Muscle of leg (tissue), 11 donors: Measurements from ENCODE around the gene OR51I2. TPM values are rescaled to one million over a fixed set of nuclear protein-coding genes. Genes with fewer than 3 reads are reported as not detected.

Source experiments
- DNase-seq: peaks from one replicate; pipeline ENCODE4 v3.0.0; 2013
- H3K27ac ChIP-seq: one replicate; pipeline ENCODE4 v1.5.1; 2013; ENCODE audit warnings: mild to moderate bottlenecking, low read length, control low read depth
- H3K27me3 ChIP-seq: one replicate; pipeline ENCODE4 v1.6.1; 2013; ENCODE audit warnings: low read length; ENCODE audit not compliant: control insufficient read depth, insufficient read depth
- H3K36me3 ChIP-seq: one replicate; pipeline ENCODE4 v1.6.1; 2013; ENCODE audit warnings: low read length; ENCODE audit not compliant: control insufficient read depth, insufficient read depth
- H3K4me1 ChIP-seq: one replicate; pipeline ENCODE4 v1.6.1; 2013; ENCODE audit warnings: low read length; ENCODE audit not compliant: control insufficient read depth, insufficient read depth
- H3K4me3 ChIP-seq: one replicate; pipeline ENCODE4 v1.5.1; 2013; ENCODE audit warnings: low read length, control low read depth
- H3K9me3 ChIP-seq: replicated peaks from 2 replicates; pipeline ENCODE4 v1.6.1; 2013; ENCODE audit warnings: low read depth, low read length; ENCODE audit not compliant: control insufficient read depth
- WGBS: methylation state at CpG from one replicate; pipeline ENCODE4 v1.1.5; 2013; ENCODE audit warnings: missing lambda C conversion rate; ENCODE audit not compliant: insufficient coverage; 5-methylcytosine and 5-hydroxymethylcytosine counted together
- polyA plus RNA-seq, 8 donors: library from polyadenylated mRNA; unstranded; fragments of 120-200 nt; gene quantifications; one replicate each; pipeline versions ENCODE4 v1.2.1 to v1.2.3, GENCODE V29; 2013; ENCODE audit warnings: inconsistent platforms in 1 of 8, low replicate concordance in 1 of 8; ENCODE audit not compliant: insufficient read length in 8 of 8, insufficient read depth in 1 of 8
- total RNA-seq: library from RNA; stranded (reverse); fragments of 120-200 nt; gene quantifications from one replicate; pipeline ENCODE4 v1.2.4, GENCODE V29; 2013

The OR51I2 gene
- total and polyA plus RNA-seq, 9 donors, result not detected

DNA sequence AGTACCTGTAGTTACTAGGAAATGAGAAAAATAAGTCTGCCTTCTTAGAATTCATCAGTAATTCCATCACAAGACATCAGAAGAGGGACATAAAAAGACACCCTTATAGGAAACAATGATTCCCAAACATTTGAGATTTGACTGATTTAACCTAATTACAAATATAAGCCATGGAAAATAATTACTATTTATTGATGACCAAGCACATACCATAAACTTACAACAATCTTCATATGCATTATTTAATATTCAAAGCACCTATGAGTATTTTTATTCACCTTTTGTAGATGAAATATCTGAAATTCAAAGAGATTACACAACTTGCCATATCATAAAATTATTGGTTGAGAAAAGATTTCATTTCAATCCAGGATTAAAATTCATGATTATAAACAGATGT is 24.8 kb downstream of the OR51I2 start:
- Histone ChIP-seq H3K4me3 (no peak overlapping the region), H3K9me3 (no peaks in the 10 kb centered on the region), H3K27ac (no peak overlapping the region), H3K4me1 (no peaks in the 10 kb centered on the region), H3K36me3 (no peaks in the 10 kb centered on the region), H3K27me3 (no peaks in the 10 kb centered on the region)
- no peak for DNase-seq

DNA sequence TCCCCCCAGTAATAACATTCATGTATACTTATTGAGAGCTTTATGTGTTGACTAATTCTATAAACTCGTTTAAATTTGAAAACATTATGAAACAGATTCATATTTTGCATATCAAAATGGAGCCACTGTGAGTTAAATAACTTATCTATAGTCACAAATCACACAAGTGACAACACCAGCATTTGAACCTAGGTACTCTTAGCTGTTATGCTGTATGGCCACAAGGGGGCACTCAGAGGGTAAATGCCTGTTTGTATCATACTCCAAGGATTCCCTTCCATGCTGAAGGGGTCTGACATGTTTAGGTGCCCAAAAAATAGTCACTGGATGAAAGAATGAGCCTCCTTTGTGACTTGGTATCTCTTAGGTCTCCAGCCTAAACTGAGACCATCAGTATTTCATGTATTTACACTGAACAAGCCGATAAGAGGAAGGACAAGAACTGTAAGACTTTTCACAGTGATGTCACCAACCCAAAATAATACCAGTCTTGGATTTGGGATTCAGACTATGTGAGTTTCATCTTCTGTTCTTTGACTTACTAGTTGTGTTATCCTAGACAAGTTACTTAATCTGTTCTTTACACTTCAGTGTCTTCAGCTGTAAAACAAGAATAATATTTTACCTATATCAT is 27.2 kb downstream of the OR51I2 start:
- H3K4me3 ChIP-seq, result no peak overlapping the region
- no peaks in the 10 kb centered on the region for H3K27me3 ChIP-seq
- WGBS, result no CpG with 5 or more reads among the region's 2 CpGs
- no peak overlapping the region for H3K27ac ChIP-seq
- peak; percentile 36 for DNase-seq
- H3K4me1 ChIP-seq, result no peaks in the 10 kb centered on the region
- H3K36me3 ChIP-seq, result no peaks in the 10 kb centered on the region
- H3K9me3 ChIP-seq, result no peaks in the 10 kb centered on the region

DNA sequence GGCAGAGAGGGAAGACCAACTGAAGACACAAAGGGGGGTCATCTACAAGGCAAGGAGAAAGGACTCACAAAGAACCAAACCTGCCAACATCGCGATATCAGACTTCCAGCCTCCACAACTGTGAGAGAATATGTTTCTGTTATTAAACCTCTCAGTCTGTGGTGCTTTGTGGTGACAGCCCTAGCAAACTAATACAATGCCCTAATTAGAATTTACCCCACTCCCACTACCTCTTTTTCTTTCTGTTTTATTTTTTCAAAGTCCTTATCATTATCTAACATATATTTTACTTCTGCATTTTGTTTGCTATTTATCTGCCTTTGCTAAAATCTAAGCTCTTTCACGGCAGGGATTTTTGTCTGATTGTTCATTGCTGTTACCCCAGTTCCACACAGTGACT is 36.9 kb downstream of the OR51I2 start:
- no peak overlapping the region for H3K27ac ChIP-seq

DNA sequence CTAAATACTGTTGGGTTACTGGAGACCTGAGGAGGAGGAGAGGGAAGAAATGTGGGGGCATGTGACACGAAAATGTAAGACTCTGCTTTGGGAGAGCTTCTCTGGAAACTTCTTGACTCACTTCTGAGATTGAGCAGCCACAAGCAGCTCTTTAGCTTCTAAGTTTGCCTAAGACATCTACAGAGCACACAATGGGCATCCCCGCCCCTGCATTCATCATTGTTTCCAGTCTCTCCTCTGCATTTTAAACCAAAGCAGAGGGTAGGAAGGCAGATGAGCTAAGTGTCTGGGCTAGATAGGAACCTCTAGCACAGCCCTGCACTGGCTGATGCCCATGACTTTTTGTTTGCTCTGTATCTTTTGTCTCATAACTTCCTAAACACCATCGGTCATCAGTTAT is 37.3 kb downstream of the OR51I2 start:
- no peaks in the 10 kb centered on the region for H3K27me3 ChIP-seq
- H3K9me3 ChIP-seq, result no peaks in the 10 kb centered on the region
- no peak overlapping the region for H3K4me3 ChIP-seq
- no peaks in the 10 kb centered on the region for H3K4me1 ChIP-seq
- WGBS, result no CpG with 5 or more reads among the region's 3 CpGs
- H3K36me3 ChIP-seq, result no peaks in the 10 kb centered on the region
- H3K27ac ChIP-seq, result no peak overlapping the region
- DNase-seq, result no peak

More for the DNA sequence above, 36.9 kb downstream of the OR51I2 start:
- no peaks in the 10 kb centered on the region for H3K36me3 ChIP-seq
- no peak for DNase-seq
- no peak overlapping the region for H3K4me3 ChIP-seq
- H3K27me3 ChIP-seq, result no peaks in the 10 kb centered on the region
- WGBS, result no CpG with 5 or more reads among the region's 3 CpGs
- no peaks in the 10 kb centered on the region for H3K9me3 ChIP-seq
- H3K4me1 ChIP-seq, result no peaks in the 10 kb centered on the region

DNA sequence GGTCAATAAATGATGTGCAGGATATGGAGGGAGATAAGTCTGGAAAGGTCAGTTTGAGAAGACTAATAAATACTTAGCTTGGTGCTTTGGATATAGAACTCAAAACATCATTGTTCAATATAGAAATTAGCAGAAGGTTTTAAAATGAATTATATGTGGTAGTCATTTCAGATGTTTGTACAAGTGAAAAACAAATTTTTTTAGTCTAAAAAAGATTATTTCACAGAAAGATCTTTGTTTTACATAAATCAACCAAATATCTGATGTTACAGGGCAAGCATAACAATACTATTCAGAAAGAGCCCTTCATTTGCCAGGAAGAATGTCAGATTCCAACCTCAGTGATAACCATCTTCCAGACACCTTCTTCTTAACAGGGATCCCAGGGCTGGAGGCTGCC is 39.3 kb downstream of the OR51I2 start, which contains the start of gene OR52D1:
TSS of gene OR52D1 (plus strand) at position 301 of the 400 bp plus-strand sequence. CDS start at position 323, 22 bp downstream.
- Histone ChIP-seq H3K36me3 (no peaks in the 10 kb centered on the region), H3K27ac (no peak within 1 kb of the TSS), H3K4me3 (no peak within 1 kb of the TSS), H3K9me3 (no peaks in the 10 kb centered on the region), H3K4me1 (no peaks in the 10 kb centered on the region), H3K27me3 (no peaks in the 10 kb centered on the region)
- no peak for DNase-seq

DNA sequence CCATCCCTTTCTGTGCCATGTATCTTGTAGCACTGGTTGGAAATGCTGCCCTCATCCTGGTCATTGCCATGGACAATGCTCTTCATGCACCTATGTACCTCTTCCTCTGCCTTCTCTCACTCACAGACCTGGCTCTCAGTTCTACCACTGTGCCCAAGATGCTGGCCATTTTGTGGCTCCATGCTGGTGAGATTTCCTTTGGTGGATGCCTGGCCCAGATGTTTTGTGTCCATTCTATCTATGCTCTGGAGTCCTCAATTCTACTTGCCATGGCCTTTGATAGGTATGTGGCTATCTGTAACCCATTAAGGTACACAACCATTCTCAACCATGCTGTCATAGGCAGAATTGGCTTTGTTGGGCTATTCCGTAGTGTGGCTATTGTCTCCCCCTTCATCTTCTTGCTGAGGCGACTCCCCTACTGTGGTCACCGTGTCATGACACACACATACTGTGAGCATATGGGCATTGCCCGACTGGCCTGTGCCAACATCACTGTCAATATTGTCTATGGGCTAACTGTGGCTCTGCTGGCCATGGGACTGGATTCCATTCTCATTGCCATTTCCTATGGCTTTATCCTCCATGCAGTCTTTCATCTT is 39.8 kb downstream of the OR51I2 start:
- DNase-seq, result no peak
- Histone ChIP-seq H3K27me3 (no peaks in the 10 kb centered on the region), H3K4me1 (no peaks in the 10 kb centered on the region), H3K27ac (no peak overlapping the region), H3K36me3 (no peaks in the 10 kb centered on the region), H3K9me3 (no peaks in the 10 kb centered on the region), H3K4me3 (no peak overlapping the region)
- WGBS, result 100% methylated on average over 3 of the region's 4 CpGs

DNA sequence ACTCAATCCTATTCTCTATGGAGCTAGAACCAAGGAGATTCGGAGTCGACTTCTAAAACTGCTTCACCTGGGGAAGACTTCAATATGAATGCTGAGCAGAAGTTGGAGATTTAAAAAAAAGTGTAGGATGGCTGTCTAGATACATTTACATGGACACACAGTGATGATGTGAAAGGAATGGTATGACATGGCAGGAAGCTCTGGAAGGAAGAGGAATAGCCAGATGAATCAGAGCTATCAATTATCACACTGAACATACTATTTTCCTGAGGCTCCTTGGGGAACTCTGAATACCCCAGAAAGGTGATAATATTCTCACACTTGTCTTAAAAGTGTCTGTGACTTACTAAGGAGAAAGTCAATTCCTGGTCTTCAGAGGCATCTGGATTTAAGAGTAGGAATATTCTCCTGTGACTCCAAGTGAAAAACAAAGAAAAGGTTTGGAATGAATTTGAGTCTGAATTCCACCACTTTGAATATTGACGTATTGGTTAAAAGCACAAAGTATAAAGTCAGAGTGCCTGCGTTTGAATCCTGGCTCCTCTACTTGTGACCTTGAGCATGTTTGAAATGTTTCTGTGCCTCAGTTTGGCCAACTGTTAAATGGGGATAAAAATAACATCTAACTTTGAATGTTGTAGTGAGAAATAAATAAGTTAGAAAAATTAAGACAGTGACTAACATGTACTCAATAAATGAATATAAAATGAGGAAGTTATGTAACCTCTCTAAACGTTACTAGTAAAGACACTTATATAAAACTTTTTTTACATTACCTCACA is 40.6 kb downstream of the OR51I2 start:
- Histone ChIP-seq H3K4me1 (no peaks in the 10 kb centered on the region), H3K4me3 (no peak overlapping the region), H3K27me3 (no peaks in the 10 kb centered on the region), H3K27ac (no peak overlapping the region), H3K36me3 (no peaks in the 10 kb centered on the region), H3K9me3 (no peaks in the 10 kb centered on the region)
- 0% methylated on average over 2 of the region's 5 CpGs for WGBS
- DNase-seq, result no peak

DNA sequence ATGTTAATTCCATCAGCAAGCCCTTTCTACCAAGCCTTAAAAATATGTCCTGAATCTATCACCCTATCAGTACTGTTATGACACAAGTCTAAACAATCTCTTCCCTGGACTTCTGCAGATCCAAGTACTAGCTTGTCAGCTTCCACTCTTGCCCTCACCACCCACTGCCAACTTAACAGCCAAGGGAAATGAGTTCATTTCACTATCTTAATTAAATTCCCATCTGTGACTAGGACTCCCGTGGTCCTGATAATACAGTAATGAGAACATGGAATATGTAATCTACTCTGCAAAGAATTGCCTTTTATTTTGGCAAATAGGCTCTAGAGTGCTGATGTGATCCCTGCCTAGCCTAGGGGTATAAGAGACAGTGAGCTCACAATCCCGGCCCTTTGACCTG is 50.5 kb downstream of the OR51I2 start:
- Histone ChIP-seq H3K27me3 (no peaks in the 10 kb centered on the region), H3K36me3 (no peaks in the 10 kb centered on the region), H3K27ac (no peak overlapping the region), H3K4me3 (no peak overlapping the region), H3K9me3 (no peaks in the 10 kb centered on the region), H3K4me1 (no peaks in the 10 kb centered on the region)
- WGBS, result no CpG with 5 or more reads among the region's 2 CpGs
- no peak for DNase-seq

DNA sequence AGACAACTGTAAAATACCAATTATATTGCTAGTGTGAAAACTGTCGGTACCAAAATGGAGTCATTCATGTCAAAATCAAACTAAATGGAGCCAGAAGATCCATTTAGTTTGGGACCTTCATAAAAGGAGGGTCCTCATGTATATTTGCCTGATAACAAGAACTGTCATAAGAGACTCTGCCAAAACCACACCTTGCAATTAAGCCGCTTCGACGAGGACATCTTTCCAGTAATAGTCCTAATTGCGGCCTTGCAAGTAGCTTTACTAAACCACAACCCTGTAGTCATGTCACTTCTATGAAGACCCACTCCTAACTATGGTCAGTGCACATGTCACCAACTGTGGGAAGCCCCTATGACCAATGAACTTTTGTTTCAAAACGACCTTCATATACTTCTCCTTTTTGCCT is 51.3 kb downstream of the OR51I2 start:
- Histone ChIP-seq H3K36me3 (no peaks in the 10 kb centered on the region), H3K4me3 (no peak overlapping the region), H3K27me3 (no peaks in the 10 kb centered on the region), H3K4me1 (no peaks in the 10 kb centered on the region), H3K9me3 (no peaks in the 10 kb centered on the region), H3K27ac (no peak overlapping the region)
- no peak for DNase-seq
- WGBS, result 67% methylated on average over 1 of the region's 6 CpGs

DNA sequence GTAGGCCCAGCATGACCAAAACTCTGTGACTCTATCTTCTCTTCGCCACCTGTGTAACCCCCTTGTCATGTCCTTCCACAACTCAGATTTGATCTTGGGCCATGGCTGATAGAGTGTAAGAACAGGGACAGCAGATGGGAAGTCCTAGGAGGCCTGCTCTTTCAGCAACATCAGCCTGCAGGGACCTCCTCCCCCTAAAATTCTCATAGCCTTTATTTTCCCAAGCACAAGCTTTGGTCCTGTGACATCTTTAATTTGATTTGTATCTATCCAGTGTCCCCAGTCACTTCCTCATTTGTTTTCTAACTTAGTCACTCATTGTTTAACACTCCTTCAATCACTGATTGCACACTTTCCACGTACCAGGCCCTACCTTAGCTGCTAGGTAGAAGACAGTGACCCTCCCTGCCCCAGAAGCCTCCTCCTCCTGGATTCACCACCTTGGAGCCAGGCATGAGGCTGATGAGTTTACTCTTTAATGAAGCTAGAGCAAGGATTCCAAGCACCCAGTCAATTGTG is 55.3 kb downstream of the OR51I2 start:
- no peak overlapping the region for H3K4me3 ChIP-seq
- H3K27ac ChIP-seq, result no peak overlapping the region
- no peak for DNase-seq
- peaks cover 9% of the 10 kb centered on the region for H3K4me1 ChIP-seq
- no peaks in the 10 kb centered on the region for H3K9me3 ChIP-seq
- WGBS, result no CpG with 5 or more reads among the region's 2 CpGs
- H3K36me3 ChIP-seq, result no peaks in the 10 kb centered on the region
- H3K27me3 ChIP-seq, result no peaks in the 10 kb centered on the region
